Measurements from ENCODE around the gene COQ9.
"Not testable (repeated sequence)": the region's sequence is repeated elsewhere in the genome, so short reads cannot be mapped to it uniquely, and the experiment has no call there.

The COQ9 gene

GRCh38 chr16:57447186-57447962 lies at the start of gene COQ9, which contains the start of gene CIAPIN1:
TSS of gene COQ9 (plus strand) at chr16:57447479. CDS start at chr16:57447506, 27 bp downstream.
TSS of gene CIAPIN1 (minus strand) at chr16:57447385. CDS start at chr16:57440928, 6,457 bp downstream.
- peak; percentile 69 to 91 (median 84) for DNase-seq (ENCODE audit: low read depth in 3 of 3)

GRCh38 chr16:57397493-57397892 lies 49.8 kb upstream of the COQ9 start:
- not testable (repeated sequence) for DNase-seq (ENCODE audit: low read depth in 3 of 3)

- no peak for DNase-seq (ENCODE audit: low read depth in 3 of 3)
These were observed 45.2 kb upstream of the COQ9 start for GRCh38 chr16:57401943-57402640.

- DNase-seq (ENCODE audit: low read depth in 3 of 3): no peak
These were observed 43.1 kb upstream of the COQ9 start, which contains the start of gene CCL17 for GRCh38 chr16:57403965-57404817. TSS of gene CCL17 (plus strand) at chr16:57404767. CDS start at chr16:57413933, 9,166 bp downstream.

- DNase-seq (ENCODE audit: low read depth in 3 of 3): no peak
These were observed 42.2 kb upstream of the COQ9 start for GRCh38 chr16:57405097-57405496.

- DNase-seq (ENCODE audit: low read depth in 3 of 3): no peak
These were observed 40.4 kb upstream of the COQ9 start for GRCh38 chr16:57406881-57407280.

GRCh38 chr16:57407521-57408353 lies 39.5 kb upstream of the COQ9 start:
- DNase-seq (ENCODE audit: low read depth in 3 of 3): no peak

GRCh38 chr16:57409065-57409464 lies 38.2 kb upstream of the COQ9 start:
- no peak for DNase-seq (ENCODE audit: low read depth in 3 of 3)

GRCh38 chr16:57409870-57410587 lies 37.2 kb upstream of the COQ9 start:
- no peak for DNase-seq (ENCODE audit: low read depth in 3 of 3)

- DNase-seq (ENCODE audit: low read depth in 3 of 3): no peak
These were observed 35.8 kb upstream of the COQ9 start for GRCh38 chr16:57411362-57411976.

GRCh38 chr16:57412584-57412983 lies 34.7 kb upstream of the COQ9 start:
- DNase-seq (ENCODE audit: low read depth in 3 of 3): no peak

GRCh38 chr16:57413301-57413730 lies 34.0 kb upstream of the COQ9 start:
- no peak for DNase-seq (ENCODE audit: low read depth in 3 of 3)

- no peak for DNase-seq (ENCODE audit: low read depth in 3 of 3)
These were observed 33.5 kb upstream of the COQ9 start for GRCh38 chr16:57413733-57414132.

GRCh38 chr16:57416084-57416483 lies 31.2 kb upstream of the COQ9 start:
- no peak for DNase-seq (ENCODE audit: low read depth in 3 of 3)

- DNase-seq (ENCODE audit: low read depth in 3 of 3): no peak
These were observed 27.8 kb upstream of the COQ9 start for GRCh38 chr16:57419506-57419905.

GRCh38 chr16:57422026-57422944 lies 25.0 kb upstream of the COQ9 start:
- no peak for DNase-seq (ENCODE audit: low read depth in 3 of 3)

GRCh38 chr16:57423152-57423551 lies 24.1 kb upstream of the COQ9 start:
- DNase-seq (ENCODE audit: low read depth in 3 of 3): no peak

GRCh38 chr16:57424583-57424982 lies 22.7 kb upstream of the COQ9 start:
- DNase-seq (ENCODE audit: low read depth in 3 of 3): no peak

- DNase-seq (ENCODE audit: low read depth in 3 of 3): no peak
These were observed 20.9 kb upstream of the COQ9 start for GRCh38 chr16:57426356-57426755.

Data from stimulated activated CD4-positive, alpha-beta T cell treated with anti-CD3 and anti-CD28 coated beads, TNF-alpha, amount 100 ng/mL, for 4 hours (primary cell).